ENCODE data around the gene DRGX.

DNA sequence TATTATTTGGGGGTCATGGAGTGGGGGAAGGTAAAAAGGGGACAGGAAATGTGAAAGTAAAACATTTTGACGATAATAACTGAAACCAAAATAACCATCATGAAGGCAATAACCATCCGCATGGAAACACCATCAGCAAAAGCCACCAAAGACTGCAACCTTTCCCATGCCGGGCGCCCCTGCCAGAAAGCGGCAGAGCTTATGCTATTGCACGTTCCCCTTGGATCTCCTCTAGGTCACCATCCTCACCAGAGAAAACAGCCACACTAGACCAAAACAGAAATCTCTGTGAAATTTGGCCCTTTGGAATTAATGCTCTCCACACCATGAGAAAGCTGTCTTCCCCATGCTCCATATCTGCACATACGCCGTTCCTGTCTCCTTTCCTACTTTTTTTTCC is 31.1 kb downstream of the DRGX start:
- TF ChIP-seq CTCF (IDR thresholded peaks at IDR 0.05) (no peak), ZFX (IDR thresholded peaks at IDR 0.05; ENCODE audit: borderline replicate concordance) (no peak)
